Mononuclear cell (primary cell): ENCODE results near the gene MIER1. TPM values are rescaled to one million over a fixed set of nuclear protein-coding genes. Genes with fewer than 3 reads are reported as not detected.

ENCODE experiments used
- H3K27me3 ChIP-seq: 2 replicates; pipeline ENCODE4 v1.6.0; 2011; ENCODE audit warnings: low read length, control low read depth; ENCODE audit not compliant: insufficient read depth
- H3K4me1 ChIP-seq: 2 replicates; pipeline ENCODE4 v1.5.1; 2011; ENCODE audit warnings: mild to moderate bottlenecking, low read length, control low read depth; ENCODE audit not compliant: insufficient read depth
- H3K4me3 ChIP-seq: 2 replicates; pipeline ENCODE4 v1.5.1; 2011; ENCODE audit warnings: mild to moderate bottlenecking, low read length, moderate library complexity
- H3K9me3 ChIP-seq: 2 replicates; pipeline ENCODE4 v1.5.1; 2011; ENCODE audit warnings: low read depth, mild to moderate bottlenecking, control low read depth, low read length
- total RNA-seq: library from RNA; depleted of rRNA; stranded (reverse); fragments of >200 nt; gene quantifications from one replicate; pipeline ENCODE4 v1.2.3, GENCODE V29; 2012

The MIER1 gene
- total RNA-seq, 1 donor: 120 TPM

GRCh38 chr1:67001682-67002425 is 77.1 kb downstream of the MIER1 start:
- Histone ChIP-seq H3K4me3 (no peak overlapping the region), H3K4me1 (no peaks in the 10 kb centered on the region), H3K27me3 (no peaks in the 10 kb centered on the region), H3K9me3 (no peaks in the 10 kb centered on the region)

- H3K4me3 ChIP-seq: no peak overlapping the region
- H3K9me3 ChIP-seq: no peaks in the 10 kb centered on the region
- H3K4me1 ChIP-seq: no peaks in the 10 kb centered on the region
- no peaks in the 10 kb centered on the region for H3K27me3 ChIP-seq
Observed at GRCh38 chr1:67004176-67004575, 79.4 kb downstream of the MIER1 start.

- no peaks in the 10 kb centered on the region for H3K9me3 ChIP-seq
- H3K4me1 ChIP-seq: no peaks in the 10 kb centered on the region
- H3K27me3 ChIP-seq: no peaks in the 10 kb centered on the region
- no peak overlapping the region for H3K4me3 ChIP-seq
Observed at GRCh38 chr1:67005068-67005467, 80.3 kb downstream of the MIER1 start.

GRCh38 chr1:67009792-67010191 is 85.0 kb downstream of the MIER1 start:
- H3K4me1 ChIP-seq: no peaks in the 10 kb centered on the region
- no peaks in the 10 kb centered on the region for H3K27me3 ChIP-seq
- H3K9me3 ChIP-seq: no peaks in the 10 kb centered on the region
- no peak overlapping the region for H3K4me3 ChIP-seq

- no peaks in the 10 kb centered on the region for H3K9me3 ChIP-seq
- H3K4me3 ChIP-seq: no peak overlapping the region
- H3K27me3 ChIP-seq: no peaks in the 10 kb centered on the region
- H3K4me1 ChIP-seq: no peaks in the 10 kb centered on the region
Observed at GRCh38 chr1:67013573-67013972, 88.8 kb downstream of the MIER1 start.

- Histone ChIP-seq H3K4me3 (no peak overlapping the region), H3K4me1 (no peaks in the 10 kb centered on the region), H3K27me3 (no peaks in the 10 kb centered on the region), H3K9me3 (no peaks in the 10 kb centered on the region)
Observed at GRCh38 chr1:67018574-67018973, 93.8 kb downstream of the MIER1 start.

- Histone ChIP-seq H3K4me3 (no peak overlapping the region), H3K9me3 (no peaks in the 10 kb centered on the region), H3K4me1 (no peaks in the 10 kb centered on the region), H3K27me3 (no peaks in the 10 kb centered on the region)
Observed at GRCh38 chr1:67019121-67019520, 94.3 kb downstream of the MIER1 start.

- Histone ChIP-seq H3K9me3 (no peaks in the 10 kb centered on the region), H3K4me3 (no peak overlapping the region), H3K27me3 (no peaks in the 10 kb centered on the region), H3K4me1 (no peaks in the 10 kb centered on the region)
Observed at GRCh38 chr1:67019600-67020136, 94.9 kb downstream of the MIER1 start.

- H3K4me1 ChIP-seq: no peaks in the 10 kb centered on the region
- no peak overlapping the region for H3K4me3 ChIP-seq
- no peaks in the 10 kb centered on the region for H3K9me3 ChIP-seq
- no peaks in the 10 kb centered on the region for H3K27me3 ChIP-seq
Observed at GRCh38 chr1:67020304-67020703, 95.5 kb downstream of the MIER1 start.

- Histone ChIP-seq H3K27me3 (no peaks in the 10 kb centered on the region), H3K4me1 (no peaks in the 10 kb centered on the region), H3K9me3 (no peaks in the 10 kb centered on the region), H3K4me3 (no peak overlapping the region)
Observed at GRCh38 chr1:67020765-67021164, 96.0 kb downstream of the MIER1 start.

- H3K27me3 ChIP-seq: no peaks in the 10 kb centered on the region
- H3K9me3 ChIP-seq: no peaks in the 10 kb centered on the region
- no peaks in the 10 kb centered on the region for H3K4me1 ChIP-seq
- no peak overlapping the region for H3K4me3 ChIP-seq
Observed at GRCh38 chr1:67029472-67029871, 104.7 kb downstream of the MIER1 start.

GRCh38 chr1:67031121-67031858 is 106.5 kb downstream of the MIER1 start:
- Histone ChIP-seq H3K4me1 (no peaks in the 10 kb centered on the region), H3K9me3 (no peaks in the 10 kb centered on the region), H3K27me3 (no peaks in the 10 kb centered on the region), H3K4me3 (no peak overlapping the region)

- H3K9me3 ChIP-seq: no peaks in the 10 kb centered on the region
- H3K27me3 ChIP-seq: no peaks in the 10 kb centered on the region
- H3K4me3 ChIP-seq: no peak overlapping the region
- H3K4me1 ChIP-seq: no peaks in the 10 kb centered on the region
Observed at GRCh38 chr1:67031859-67032247, 107.1 kb downstream of the MIER1 start.
